Measurements from ENCODE around the gene MECP2. TPM values are rescaled to one million over a fixed set of nuclear protein-coding genes. Genes with fewer than 3 reads are reported as not detected.

MECP2 gene
- total RNA-seq, 2 experiments from 2014 or later, result 31.2 to 48.6 TPM

- no peak overlapping the region for H2AFZ ChIP-seq (ENCODE audit: low read length)
- intact Hi-C loops (cut with micrococcal nuclease; ENCODE audit: unreplicated experiment), result no loop called here
- CTCF ChIA-PET (ENCODE audit: unreplicated experiment), result no interaction called here
- POLR2A ChIA-PET, result no interaction called here
- H3K9me3 ChIP-seq (ENCODE audit: low read length), result no peaks in the 10 kb centered on the region
- H3K36me3 ChIP-seq (ENCODE audit: insufficient read depth, low read length), result peaks cover 27% of the 10 kb centered on the region
- no peak overlapping the region for H3K4me3 ChIP-seq (ENCODE audit: low read depth, low read length, poor library complexity, severe bottlenecking)
- H3K27ac ChIP-seq (ENCODE audit: low read depth, low read length, poor library complexity, severe bottlenecking), result no peak overlapping the region
- no TSS peak for BruUV-seq (replicated peaks)
- peaks cover 5% of the 10 kb centered on the region for H3K4me1 ChIP-seq (ENCODE audit: insufficient read depth, low read length, poor library complexity, severe bottlenecking)
- no peaks in the 10 kb centered on the region for H3K79me2 ChIP-seq (ENCODE audit: insufficient read depth, low read depth, low read length)
- H4K20me1 ChIP-seq (ENCODE audit: insufficient read depth, low read length), result no peaks in the 10 kb centered on the region
- TF ChIP-seq CTCF (conservative IDR thresholded peaks at IDR 0.05; ENCODE audit: low read length), result no peak
- no peak for TF ChIP-seq EZH2phosphoT487 (IDR thresholded peaks at IDR 0.05; ENCODE audit: borderline replicate concordance, low read depth, low read length)
- H3K9me2 ChIP-seq (ENCODE audit: insufficient read depth, low read length), result no peaks in the 10 kb centered on the region
- no peak for DNase-seq (ENCODE audit: low spot score)
- no peak overlapping the region for H3K4me2 ChIP-seq (ENCODE audit: low read length)
These were observed 65.4 kb downstream of the MECP2 start for GRCh38 chrX:154032160-154032559.

- CTCF ChIA-PET (ENCODE audit: unreplicated experiment), result interaction anchor here (0.6 kb wide), 1 partner anchor 72 kb away, joined by 3 read pairs; no protein-coding TSS in a partner anchor
- Histone ChIP-seq H3K4me2 (ENCODE audit: low read length) (no peak overlapping the region), H3K27ac (ENCODE audit: low read depth, low read length, poor library complexity, severe bottlenecking) (no peak overlapping the region), H3K36me3 (ENCODE audit: insufficient read depth, low read length) (peaks cover 27% of the 10 kb centered on the region), H4K20me1 (ENCODE audit: insufficient read depth, low read length) (no peaks in the 10 kb centered on the region), H3K9me3 (ENCODE audit: low read length) (no peaks in the 10 kb centered on the region), H3K4me3 (ENCODE audit: low read depth, low read length, poor library complexity, severe bottlenecking) (no peak overlapping the region), H2AFZ (ENCODE audit: low read length) (no peak overlapping the region), H3K4me1 (ENCODE audit: insufficient read depth, low read length, poor library complexity, severe bottlenecking) (no peaks in the 10 kb centered on the region), H3K9me2 (ENCODE audit: insufficient read depth, low read length) (no peaks in the 10 kb centered on the region), H3K79me2 (ENCODE audit: insufficient read depth, low read depth, low read length) (no peaks in the 10 kb centered on the region)
- TSS peak; percentile 48 for BruUV-seq (replicated peaks)
- DNase-seq (ENCODE audit: low spot score), result no peak
- TF ChIP-seq EZH2phosphoT487 (IDR thresholded peaks at IDR 0.05; ENCODE audit: borderline replicate concordance, low read depth, low read length), result no peak
- TF ChIP-seq CTCF (conservative IDR thresholded peaks at IDR 0.05; ENCODE audit: low read length), result no peak
- POLR2A ChIA-PET, result interaction anchor here (1.0 kb wide), 1 partner anchor 28 kb away, joined by 3 read pairs; no protein-coding TSS in a partner anchor
- intact Hi-C loops (cut with micrococcal nuclease; ENCODE audit: unreplicated experiment), result no loop called here
These were observed 66.7 kb downstream of the MECP2 start for GRCh38 chrX:154030715-154031305.

- BruUV-seq (replicated peaks), result no TSS peak
- H3K4me3 ChIP-seq (ENCODE audit: low read depth, low read length, poor library complexity, severe bottlenecking), result no peak overlapping the region
- H3K4me1 ChIP-seq (ENCODE audit: insufficient read depth, low read length, poor library complexity, severe bottlenecking), result no peaks in the 10 kb centered on the region
- H4K20me1 ChIP-seq (ENCODE audit: insufficient read depth, low read length), result no peaks in the 10 kb centered on the region
- H3K79me2 ChIP-seq (ENCODE audit: insufficient read depth, low read depth, low read length), result no peaks in the 10 kb centered on the region
- no peaks in the 10 kb centered on the region for H3K9me3 ChIP-seq (ENCODE audit: low read length)
- no peak overlapping the region for H3K4me2 ChIP-seq (ENCODE audit: low read length)
- H3K9me2 ChIP-seq (ENCODE audit: insufficient read depth, low read length), result no peaks in the 10 kb centered on the region
- peaks cover 27% of the 10 kb centered on the region for H3K36me3 ChIP-seq (ENCODE audit: insufficient read depth, low read length)
- CTCF ChIA-PET (ENCODE audit: unreplicated experiment), result no interaction called here
- intact Hi-C loops (cut with micrococcal nuclease; ENCODE audit: unreplicated experiment), result no loop called here
- H3K27ac ChIP-seq (ENCODE audit: low read depth, low read length, poor library complexity, severe bottlenecking), result no peak overlapping the region
- no peak for TF ChIP-seq CTCF (conservative IDR thresholded peaks at IDR 0.05; ENCODE audit: low read length)
- no peak for TF ChIP-seq EZH2phosphoT487 (IDR thresholded peaks at IDR 0.05; ENCODE audit: borderline replicate concordance, low read depth, low read length)
- no peak overlapping the region for H2AFZ ChIP-seq (ENCODE audit: low read length)
- no peak for DNase-seq (ENCODE audit: low spot score)
- POLR2A ChIA-PET, result interaction anchor here (1.0 kb wide), 1 partner anchor 29 kb away, joined by 3 read pairs; no protein-coding TSS in a partner anchor
These were observed 67.3 kb downstream of the MECP2 start for GRCh38 chrX:154030266-154030665.
